VCaP (cell line): ENCODE results near the gene PYGM.

Experiments
- H3K27ac ChIP-seq: fragments of 450-650 bp; 2 replicates; pipeline ENCODE4 v1.5.1; 2017
- CTCF ChIP-seq: fragments of 450-650 bp; conservative IDR thresholded peaks from 2 replicates; pipeline ENCODE4 v1.5.1; 2017; ENCODE audit warnings: mild to moderate bottlenecking, moderate library complexity

Gene PYGM

GRCh38 chr11:64719406-64719805 is 40.4 kb downstream of the PYGM start:
- no peak for TF ChIP-seq CTCF
- H3K27ac ChIP-seq, result no peak overlapping the region

- H3K27ac ChIP-seq, result no peak overlapping the region
- no peak for TF ChIP-seq CTCF
Measured at GRCh38 chr11:64718780-64719124, 41.0 kb downstream of the PYGM start.

- no peak overlapping the region for H3K27ac ChIP-seq
- TF ChIP-seq CTCF, result no peak
Measured at GRCh38 chr11:64718084-64718779, 41.5 kb downstream of the PYGM start.

- no peak for TF ChIP-seq CTCF
- no peak overlapping the region for H3K27ac ChIP-seq
Measured at GRCh38 chr11:64717268-64717578, 42.6 kb downstream of the PYGM start.

GRCh38 chr11:64716473-64717267 is 43.1 kb downstream of the PYGM start:
- H3K27ac ChIP-seq, result no peak overlapping the region
- TF ChIP-seq CTCF, result no peak

GRCh38 chr11:64715756-64716472 is 43.9 kb downstream of the PYGM start:
- TF ChIP-seq CTCF, result no peak
- no peak overlapping the region for H3K27ac ChIP-seq

- no peak for TF ChIP-seq CTCF
- no peak overlapping the region for H3K27ac ChIP-seq
Measured at GRCh38 chr11:64715110-64715509, 44.7 kb downstream of the PYGM start.
